ENCODE data around the gene BAAT.

- TF ChIP-seq MAX (IDR thresholded peaks at IDR 0.05; ENCODE audit: low read depth, low read length) (no peak), CTCF (IDR thresholded peaks at IDR 0.05; ENCODE audit: low read depth, low read length) (no peak), POLR2A (IDR thresholded peaks at IDR 0.05; ENCODE audit: extremely low read depth, insufficient read length) (no peak), MYC (IDR thresholded peaks at IDR 0.05; ENCODE audit: low read depth, low read length) (no peak)
These were observed 19.6 kb downstream of the BAAT start for GRCh38 chr9:101365181-101365580.

All from NB4 (cell line).